HAP-1 (cell line): ENCODE data around the gene SEPTIN8.
"Not testable (repeated sequence)": the region's sequence is repeated elsewhere in the genome, so short reads cannot be mapped to it uniquely, and the experiment has no call there.

ENCODE experiments used
- DNase-seq, 2 experiments: peaks; one replicate each; pipeline ENCODE4 v3.0.0-alpha.2; 2016 to 2020; ENCODE audit warnings: low spot score in 2 of 2
- H3K27me3 ChIP-seq: fragments of 250-450 bp; sonication (Bioruptor Pico); 2 replicates; pipeline ENCODE4 v1.5.1; 2020; ENCODE audit warnings: low read depth, mild to moderate bottlenecking, moderate library complexity
- H3K36me3 ChIP-seq: fragments of 250-450 bp; sonication (Bioruptor Pico); replicated peaks from 2 replicates; pipeline ENCODE4 v1.5.1; 2020; ENCODE audit warnings: mild to moderate bottlenecking
- H3K4me1 ChIP-seq: fragments of 250-450 bp; sonication (Bioruptor Pico); 2 replicates; pipeline ENCODE4 v1.5.1; 2020; ENCODE audit warnings: mild to moderate bottlenecking
- H3K4me3 ChIP-seq: fragments of 250-450 bp; sonication (Bioruptor Pico); 2 replicates; pipeline ENCODE4 v1.5.1; 2020; ENCODE audit warnings: mild to moderate bottlenecking, moderate library complexity
- H3K9me3 ChIP-seq: fragments of 250-450 bp; sonication (Bioruptor Pico); 2 replicates; pipeline ENCODE4 v1.5.1; 2020; ENCODE audit warnings: mild to moderate bottlenecking, moderate library complexity
- in situ Hi-C: fragments of 300-500 bp; cut with MboI; formaldehyde crosslinking; loops from 3 replicates; pipeline ENCODE4 v1.14.3; 2020; ENCODE audit warnings: low sequenced_read_pairs, inconsistent platforms, mixed read lengths

SEPTIN8 gene

DNA sequence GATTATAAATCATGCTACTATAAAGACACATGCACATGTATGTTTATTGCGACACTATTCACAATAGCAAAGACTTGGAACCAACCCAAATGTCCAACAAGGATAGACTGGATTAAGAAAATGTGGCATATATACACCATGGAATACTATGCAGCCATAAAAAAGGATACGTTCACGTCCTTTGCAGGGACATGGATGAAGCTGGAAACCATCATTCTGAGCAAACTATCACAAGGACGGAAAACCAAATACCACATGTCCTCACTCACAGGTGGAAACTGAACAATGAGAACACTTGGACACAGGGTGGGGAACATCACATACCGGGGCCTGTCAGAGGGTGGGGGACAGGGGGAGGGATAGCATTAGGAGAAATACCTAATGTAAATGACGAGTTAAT is 28.8 kb upstream of the SEPTIN8 start:
- H3K27me3 ChIP-seq, in situ Hi-C loops, H3K9me3 ChIP-seq, H3K4me1 ChIP-seq, H3K4me3 ChIP-seq, DNase-seq, H3K36me3 ChIP-seq: not testable (repeated sequence)

DNA sequence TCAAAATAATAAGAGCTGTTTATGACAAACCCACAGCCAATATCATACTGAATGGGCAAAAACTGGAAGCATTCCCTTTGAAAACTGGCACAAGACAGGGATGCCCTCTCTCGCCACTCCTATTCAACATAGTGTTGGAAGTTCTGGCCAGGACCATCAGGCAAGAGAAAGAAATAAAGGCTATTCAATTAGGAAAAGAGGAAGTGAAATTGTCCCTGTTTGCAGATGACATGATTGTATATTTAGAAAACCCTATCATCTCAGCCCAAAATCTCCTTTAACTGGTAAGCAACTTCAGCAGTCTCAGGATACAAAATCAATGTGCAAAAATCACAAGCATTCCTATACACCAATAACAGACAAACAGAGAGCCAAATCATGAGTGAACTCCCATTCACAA is 27.2 kb upstream of the SEPTIN8 start:
- H3K27me3 ChIP-seq, in situ Hi-C loops: not testable (repeated sequence)

DNA sequence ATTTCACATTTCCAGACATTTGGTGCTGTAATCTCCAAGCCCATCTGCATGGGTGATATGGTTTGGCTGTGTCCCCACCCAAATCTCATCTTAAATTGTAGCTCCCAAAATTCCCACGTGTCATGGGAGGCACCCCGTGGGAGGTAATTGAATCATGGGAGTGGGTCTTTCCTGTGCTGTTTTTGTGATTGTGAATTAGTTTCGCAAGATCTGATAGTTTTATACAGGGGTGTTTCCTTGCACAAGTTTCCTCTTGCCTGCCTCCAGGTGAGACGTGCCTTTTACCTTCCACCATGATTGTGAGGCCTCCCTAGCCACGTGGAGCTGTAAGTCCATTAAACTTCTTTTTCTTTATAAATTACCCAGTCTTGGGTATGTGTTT is 25.6 kb upstream of the SEPTIN8 start:
- in situ Hi-C loops, H3K27me3 ChIP-seq: not testable (repeated sequence)

More for the DNA sequence above, 27.2 kb upstream of the SEPTIN8 start:
- H3K36me3 ChIP-seq, H3K9me3 ChIP-seq, H3K4me1 ChIP-seq, DNase-seq, H3K4me3 ChIP-seq: not testable (repeated sequence)

DNA sequence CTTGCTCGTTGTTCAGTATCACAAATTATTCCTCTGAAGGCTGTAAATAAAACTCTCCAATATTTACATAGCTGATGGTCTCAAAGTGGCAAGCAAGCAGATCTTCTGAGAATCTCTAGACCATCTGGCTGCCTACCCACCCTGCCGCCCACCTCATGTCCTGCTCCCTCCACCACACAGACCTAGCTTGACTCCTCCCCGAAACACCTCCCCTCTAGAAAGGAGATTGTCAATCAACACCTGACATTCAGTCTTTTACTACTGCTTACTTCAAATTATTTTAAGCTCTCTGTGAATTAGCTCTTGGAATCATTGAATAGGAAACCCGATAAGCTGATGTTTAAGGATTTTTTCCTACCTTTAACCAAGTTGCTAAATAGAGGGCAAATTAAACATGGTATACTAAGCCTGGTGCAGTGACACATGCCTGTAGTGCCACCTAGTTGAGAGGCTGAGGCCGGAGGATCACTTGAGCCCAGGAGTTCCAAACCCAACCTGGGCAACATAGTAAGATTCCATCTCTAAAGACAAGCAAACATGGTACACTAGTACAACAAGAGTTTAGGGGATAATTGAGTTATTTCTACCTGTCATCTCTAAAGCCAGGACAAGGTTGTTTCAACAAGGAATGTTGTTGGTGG is 25.1 kb upstream of the SEPTIN8 start:
- 0 out of 2 replicates have a peak, but pooled peaks cover 2% of the 10 kb centered on the region for H3K9me3 ChIP-seq
- no peaks in the 10 kb centered on the region for H3K4me1 ChIP-seq
- no peaks in the 10 kb centered on the region for H3K36me3 ChIP-seq
- 0 out of 2 replicates have a peak, but pooled peaks cover 3% of the 10 kb centered on the region for H3K27me3 ChIP-seq
- no peak for DNase-seq
- in situ Hi-C loops, result no loop called here
- no peak overlapping the region for H3K4me3 ChIP-seq

More for the DNA sequence above, 25.6 kb upstream of the SEPTIN8 start:
- not testable (repeated sequence) for DNase-seq, H3K36me3 ChIP-seq, H3K4me1 ChIP-seq, H3K9me3 ChIP-seq, H3K4me3 ChIP-seq

GRCh38 chr5:132800545-132800944 is 23.5 kb upstream of the SEPTIN8 start:
- in situ Hi-C loops, result no loop called here
- Histone ChIP-seq H3K4me3 (no peak overlapping the region), H3K36me3 (no peaks in the 10 kb centered on the region), H3K9me3 (0 out of 2 replicates have a peak, but pooled peaks cover 2% of the 10 kb centered on the region), H3K4me1 (no peaks in the 10 kb centered on the region), H3K27me3 (0 out of 2 replicates have a peak, but pooled peaks cover 3% of the 10 kb centered on the region)
- DNase-seq, result no peak

- no peak for DNase-seq
- Histone ChIP-seq H3K4me3 (no peak overlapping the region), H3K9me3 (no peaks in the 10 kb centered on the region), H3K36me3 (no peaks in the 10 kb centered on the region), H3K4me1 (no peaks in the 10 kb centered on the region), H3K27me3 (0 out of 2 replicates have a peak, but pooled peaks cover 3% of the 10 kb centered on the region)
- in situ Hi-C loops, result no loop called here
Observed at GRCh38 chr5:132799392-132799791, 22.4 kb upstream of the SEPTIN8 start.

- H3K4me1 ChIP-seq, result no peaks in the 10 kb centered on the region
- H3K4me3 ChIP-seq, result no peak overlapping the region
- in situ Hi-C loops, result no loop called here
- H3K9me3 ChIP-seq, result no peaks in the 10 kb centered on the region
- 0 out of 2 replicates have a peak, but pooled peaks cover 3% of the 10 kb centered on the region for H3K27me3 ChIP-seq
- H3K36me3 ChIP-seq, result no peaks in the 10 kb centered on the region
- no peak for DNase-seq
Observed at GRCh38 chr5:132797651-132798050, 20.6 kb upstream of the SEPTIN8 start.

DNA sequence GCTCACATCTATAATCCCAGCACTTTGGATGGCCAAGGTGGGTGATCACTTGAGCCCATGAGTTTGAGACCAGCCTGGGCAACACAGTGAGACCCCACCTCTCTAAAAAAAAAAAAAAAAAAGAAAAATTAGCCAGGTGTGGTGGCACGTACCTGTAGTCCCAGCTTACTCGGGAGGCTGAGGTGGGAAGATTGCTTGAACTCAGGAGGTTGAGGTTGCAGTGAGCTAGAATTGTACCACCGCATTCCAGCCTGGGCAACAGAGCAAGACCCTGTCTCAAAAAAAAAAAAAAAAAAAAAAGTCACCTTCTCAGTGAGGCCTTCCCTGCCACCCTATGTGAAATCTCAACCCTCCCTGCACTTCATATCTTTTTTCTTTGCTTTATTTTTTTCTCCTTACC is 14.0 kb upstream of the SEPTIN8 start:
- H3K4me1 ChIP-seq, result no peaks in the 10 kb centered on the region; the same call in 1 of the 2 replicates
- H3K9me3 ChIP-seq, result no peaks in the 10 kb centered on the region
- H3K36me3 ChIP-seq, result no peaks in the 10 kb centered on the region
- no peak for DNase-seq
- H3K27me3 ChIP-seq, result no peaks in the 10 kb centered on the region
- in situ Hi-C loops, result no loop called here
- no peak overlapping the region for H3K4me3 ChIP-seq

DNA sequence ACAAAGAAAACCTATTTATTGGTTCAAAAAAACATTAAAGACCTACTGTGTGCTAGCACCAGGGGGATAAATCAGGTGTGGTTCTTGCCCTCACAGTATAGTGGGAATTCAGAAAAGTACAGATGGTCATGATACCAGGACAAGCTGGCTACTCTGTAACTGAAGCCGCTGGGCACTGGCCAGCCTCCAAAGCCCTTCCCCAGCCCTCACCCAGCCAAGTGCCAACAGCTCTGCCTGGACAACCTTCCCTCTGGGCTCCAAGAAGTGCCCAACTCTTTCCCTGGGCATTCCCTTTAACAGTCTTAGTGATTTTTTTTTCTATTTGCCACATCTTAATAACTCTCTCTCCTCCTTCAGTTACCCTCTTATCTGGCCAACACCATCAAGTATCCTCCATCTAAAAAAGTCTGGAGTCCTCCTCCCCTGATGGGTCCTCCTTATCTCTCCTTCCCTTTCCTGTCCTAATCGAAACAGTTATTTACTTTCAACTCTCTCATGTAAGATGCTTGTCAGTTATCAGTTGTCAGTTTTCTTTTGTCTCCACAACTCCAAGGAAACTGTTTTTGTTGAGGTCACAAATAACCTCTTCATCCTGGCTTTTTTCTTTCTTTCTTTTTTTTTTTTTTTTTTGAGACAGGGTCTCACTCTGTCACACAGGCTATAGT is 13.3 kb upstream of the SEPTIN8 start:
- no peak for DNase-seq
- no peaks in the 10 kb centered on the region for H3K9me3 ChIP-seq
- no peak overlapping the region for H3K4me3 ChIP-seq
- H3K27me3 ChIP-seq, result no peaks in the 10 kb centered on the region
- no peaks in the 10 kb centered on the region; the same call in 1 of the 2 replicates for H3K4me1 ChIP-seq
- no peaks in the 10 kb centered on the region for H3K36me3 ChIP-seq
- in situ Hi-C loops, result no loop called here

DNA sequence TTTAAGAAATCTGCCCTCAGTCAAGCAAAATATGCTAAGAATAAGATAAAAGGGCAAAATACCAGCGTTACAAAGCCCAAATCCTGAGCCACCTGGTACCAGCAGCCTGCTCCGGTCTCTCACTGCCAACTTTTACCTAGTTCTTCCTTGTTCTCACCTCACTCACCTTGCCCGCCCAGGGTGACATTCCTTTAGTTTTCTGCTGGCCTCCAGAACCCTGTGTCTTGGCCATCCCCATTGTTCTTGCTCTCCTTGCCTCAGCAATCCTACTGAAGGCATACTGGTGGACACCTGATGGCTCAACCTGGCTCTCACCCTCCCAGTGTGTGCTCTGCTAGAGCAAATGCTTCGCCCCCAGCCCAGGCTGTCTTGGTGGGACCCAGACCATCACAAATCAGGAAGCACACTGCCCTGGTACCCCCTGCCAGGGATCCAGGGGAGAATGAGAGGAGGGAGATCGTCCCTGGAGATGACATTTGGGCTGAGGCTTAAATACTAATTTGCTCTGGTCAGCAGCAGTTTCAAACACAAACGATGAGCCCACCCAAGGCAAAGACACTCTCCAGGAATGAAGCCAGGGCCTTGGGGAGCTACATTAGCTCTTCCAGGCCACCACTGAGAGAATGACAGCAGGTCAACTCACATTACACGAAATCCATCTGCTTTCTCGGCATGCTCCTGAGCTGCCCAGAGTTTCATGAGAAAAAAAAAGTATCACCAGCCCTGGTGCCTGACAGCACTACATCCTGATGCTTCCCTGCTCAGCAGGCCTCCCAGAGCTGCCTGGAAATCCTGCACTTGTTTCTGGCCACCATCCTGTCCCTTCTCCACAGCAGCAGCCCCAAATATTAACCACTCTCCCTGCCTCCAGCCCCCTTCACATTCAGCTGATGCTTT is 12.2 kb upstream of the SEPTIN8 start:
- H3K27me3 ChIP-seq, result no peaks in the 10 kb centered on the region
- in situ Hi-C loops, result no loop called here
- DNase-seq, result no peak
- no peaks in the 10 kb centered on the region; the same call in 1 of the 2 replicates for H3K4me1 ChIP-seq
- H3K9me3 ChIP-seq, result no peaks in the 10 kb centered on the region
- no peaks in the 10 kb centered on the region for H3K36me3 ChIP-seq
- no peak overlapping the region for H3K4me3 ChIP-seq

- in situ Hi-C loops, result no loop called here
- DNase-seq, result no peak
Observed at GRCh38 chr5:132788508-132788907, 11.5 kb upstream of the SEPTIN8 start.

DNA sequence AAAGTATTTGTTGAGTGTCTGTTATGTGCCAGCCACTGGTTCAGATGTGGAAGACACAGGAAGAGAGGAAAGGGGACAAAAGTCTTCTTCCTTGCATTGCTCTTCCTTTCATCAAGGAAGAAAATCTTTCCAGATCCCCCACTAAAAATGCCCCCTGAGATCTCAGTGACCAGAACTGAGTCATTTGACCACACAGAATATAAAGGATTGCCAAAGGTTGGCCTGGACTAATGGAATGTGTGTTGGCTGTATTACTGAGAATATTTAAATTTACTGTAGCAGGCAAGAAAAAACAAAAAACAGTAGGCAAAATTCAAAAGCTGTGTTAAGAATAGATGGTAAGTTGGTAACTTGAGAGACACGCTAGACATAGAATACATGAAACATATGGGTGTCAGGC is 10.0 kb upstream of the SEPTIN8 start:
- no peak for DNase-seq
- in situ Hi-C loops, result no loop called here
- H3K36me3 ChIP-seq, result no peaks in the 10 kb centered on the region
- no peaks in the 10 kb centered on the region for H3K9me3 ChIP-seq
- H3K27me3 ChIP-seq, result no peaks in the 10 kb centered on the region
- no peak overlapping the region for H3K4me3 ChIP-seq
- H3K4me1 ChIP-seq, result no peaks in the 10 kb centered on the region; the same call in 1 of the 2 replicates

More at GRCh38 chr5:132788508-132788907, 11.5 kb upstream of the SEPTIN8 start:
- H3K27me3 ChIP-seq, result no peaks in the 10 kb centered on the region
- no peaks in the 10 kb centered on the region; the same call in 1 of the 2 replicates for H3K4me1 ChIP-seq
- H3K36me3 ChIP-seq, result no peaks in the 10 kb centered on the region
- no peak overlapping the region for H3K4me3 ChIP-seq
- H3K9me3 ChIP-seq, result no peaks in the 10 kb centered on the region

DNA sequence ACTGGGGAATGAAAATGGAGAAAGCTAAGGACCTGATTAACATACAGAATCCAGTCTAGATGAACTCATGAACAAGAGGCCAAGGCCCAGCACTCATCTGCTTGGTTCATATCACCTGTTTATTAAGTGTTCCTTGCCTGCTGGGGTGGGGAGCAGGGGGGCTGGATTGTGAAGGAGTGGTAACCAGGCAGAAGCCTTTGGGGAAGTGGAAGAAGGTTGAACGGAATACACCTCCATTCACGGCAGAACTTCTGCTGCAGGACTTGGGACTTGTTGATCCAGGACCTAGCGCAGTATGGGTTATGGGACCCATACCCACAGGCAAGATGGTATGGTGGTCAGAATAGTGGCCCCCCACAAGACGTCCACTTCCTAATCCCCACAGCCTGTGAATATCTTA is 8.8 kb upstream of the SEPTIN8 start:
- no peaks in the 10 kb centered on the region; the same call in 1 of the 2 replicates for H3K4me1 ChIP-seq
- no peak for DNase-seq
- H3K36me3 ChIP-seq, result no peaks in the 10 kb centered on the region
- in situ Hi-C loops, result no loop called here
- no peaks in the 10 kb centered on the region for H3K9me3 ChIP-seq
- H3K4me3 ChIP-seq, result no peak overlapping the region
- H3K27me3 ChIP-seq, result no peaks in the 10 kb centered on the region
